8988T (cell line): ENCODE data around the gene RAB17.

Source experiments
- DNase-seq: peaks from one replicate; pipeline ENCODE4 v3.0.0; 2011

Gene RAB17

GRCh38 chr2:237556773-237557632 lies 33.5 kb downstream of the RAB17 start:
- DNase-seq = no peak

GRCh38 chr2:237555560-237555959 lies 35.0 kb downstream of the RAB17 start:
- no peak for DNase-seq

GRCh38 chr2:237553948-237554347 lies 36.6 kb downstream of the RAB17 start:
- DNase-seq = no peak

- DNase-seq = no peak
Measured at GRCh38 chr2:237552908-237553307, 37.6 kb downstream of the RAB17 start.

- no peak for DNase-seq
Measured at GRCh38 chr2:237551071-237551574, 39.4 kb downstream of the RAB17 start.

- no peak for DNase-seq
Measured at GRCh38 chr2:237549643-237550415, 40.7 kb downstream of the RAB17 start.

GRCh38 chr2:237549216-237549615 lies 41.3 kb downstream of the RAB17 start:
- no peak for DNase-seq

- DNase-seq = no peak
Measured at GRCh38 chr2:237547841-237548416, 42.6 kb downstream of the RAB17 start.

GRCh38 chr2:237546876-237547395 lies 43.6 kb downstream of the RAB17 start:
- DNase-seq = no peak

GRCh38 chr2:237546040-237546875 lies 44.3 kb downstream of the RAB17 start:
- DNase-seq = no peak

- DNase-seq = no peak
Measured at GRCh38 chr2:237542001-237542704, 48.4 kb downstream of the RAB17 start.

GRCh38 chr2:237541243-237541642 lies 49.3 kb downstream of the RAB17 start:
- DNase-seq = peak; percentile 5

GRCh38 chr2:237540823-237541222 lies 49.7 kb downstream of the RAB17 start:
- no peak for DNase-seq

- no peak for DNase-seq
Measured at GRCh38 chr2:237540223-237540775, 50.2 kb downstream of the RAB17 start.

- DNase-seq = no peak
Measured at GRCh38 chr2:237539681-237540080, 50.9 kb downstream of the RAB17 start.

- DNase-seq = no peak
Measured at GRCh38 chr2:237538901-237539300, 51.6 kb downstream of the RAB17 start.

- DNase-seq = no peak
Measured at GRCh38 chr2:237538001-237538720, 52.4 kb downstream of the RAB17 start.

GRCh38 chr2:237536617-237537016 lies 53.9 kb downstream of the RAB17 start:
- no peak for DNase-seq

- no peak for DNase-seq
Measured at GRCh38 chr2:237536083-237536415, 54.5 kb downstream of the RAB17 start.

GRCh38 chr2:237535385-237536082 lies 55.0 kb downstream of the RAB17 start:
- DNase-seq = no peak
